Femur (tissue), 1 donor: ENCODE data around the gene DAB2IP.

Source experiments
- DNase-seq: peaks from one replicate; pipeline ENCODE4 v3.0.0-alpha.2; 2017

Gene DAB2IP

GRCh38 chr9:121686930-121687541 lies 35.6 kb downstream of the DAB2IP start:
- DNase-seq, result peak; percentile 81

- no peak for DNase-seq
These were observed 36.8 kb downstream of the DAB2IP start for GRCh38 chr9:121688146-121688680.

GRCh38 chr9:121688681-121689080 lies 37.2 kb downstream of the DAB2IP start:
- DNase-seq, result no peak

GRCh38 chr9:121689461-121690157 lies 38.2 kb downstream of the DAB2IP start:
- DNase-seq, result no peak

- no peak for DNase-seq
These were observed 38.9 kb downstream of the DAB2IP start for GRCh38 chr9:121690316-121690715.

GRCh38 chr9:121690766-121691165 lies 39.3 kb downstream of the DAB2IP start:
- DNase-seq, result no peak

- DNase-seq, result no peak
These were observed 40.5 kb downstream of the DAB2IP start for GRCh38 chr9:121691890-121692289.

GRCh38 chr9:121692606-121693387 lies 41.4 kb downstream of the DAB2IP start:
- DNase-seq, result no peak

- DNase-seq, result no peak
These were observed 41.9 kb downstream of the DAB2IP start for GRCh38 chr9:121693388-121693670.

GRCh38 chr9:121694001-121694400 lies 42.6 kb downstream of the DAB2IP start:
- no peak for DNase-seq

- DNase-seq, result no peak
These were observed 43.2 kb downstream of the DAB2IP start for GRCh38 chr9:121694600-121694999.

- no peak for DNase-seq
These were observed 45.5 kb downstream of the DAB2IP start for GRCh38 chr9:121696930-121697329.

GRCh38 chr9:121698627-121699570 lies 47.5 kb downstream of the DAB2IP start:
- DNase-seq, result peak; percentile 78

- peak; percentile 49 for DNase-seq
These were observed 48.2 kb downstream of the DAB2IP start for GRCh38 chr9:121699571-121700164.

GRCh38 chr9:121700165-121700831 lies 48.9 kb downstream of the DAB2IP start:
- DNase-seq, result peak; percentile 39

- peak; percentile 47 for DNase-seq
These were observed 49.5 kb downstream of the DAB2IP start for GRCh38 chr9:121700832-121701419.

GRCh38 chr9:121701736-121702261 lies 50.4 kb downstream of the DAB2IP start:
- no peak for DNase-seq

- DNase-seq, result no peak
These were observed 51.7 kb downstream of the DAB2IP start for GRCh38 chr9:121703014-121703734.

GRCh38 chr9:121704281-121704680 lies 52.8 kb downstream of the DAB2IP start:
- no peak for DNase-seq

- no peak for DNase-seq
These were observed 54.8 kb downstream of the DAB2IP start for GRCh38 chr9:121706149-121706750.
